ENCODE measurements around the gene MAML3.

DNA sequence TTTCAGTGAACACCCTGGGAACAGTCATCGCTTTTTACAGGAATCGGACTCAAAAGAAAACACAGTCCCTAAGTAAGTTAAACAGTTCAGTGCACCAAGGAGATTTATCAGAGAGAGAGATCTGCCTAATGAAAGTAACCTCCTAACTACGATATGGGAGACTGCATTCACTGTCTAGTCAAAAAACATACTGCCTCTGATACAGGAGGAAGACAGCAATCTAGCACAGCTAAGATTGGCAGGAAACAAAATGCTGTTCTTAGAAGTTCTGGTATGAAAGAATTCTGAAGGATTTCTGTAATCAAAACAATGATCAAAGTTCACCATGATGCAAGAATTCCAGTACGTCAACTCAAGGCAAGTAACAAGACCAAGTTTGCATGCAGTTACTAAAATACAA is 92.8 kb downstream of the MAML3 start:
- no peak for TF ChIP-seq POLR2A (IDR thresholded peaks at IDR 0.05; ENCODE audit: low read length)
- no peak for TF ChIP-seq GATA1 (IDR thresholded peaks at IDR 0.05; ENCODE audit: low read depth, low read length)
